Activated CD4-positive, alpha-beta memory T cell treated with anti-CD3 and anti-CD28 coated beads for 36 hours (primary cell): Measurements from ENCODE around the gene HSFX3. TPM values are rescaled to one million over a fixed set of nuclear protein-coding genes. Genes with fewer than 3 reads are reported as not detected.
A peak's percentile ranks its signal among the peaks of the same experiment; 100 is the strongest.
"Not testable (repeated sequence)": the region's sequence is repeated elsewhere in the genome, so short reads cannot be mapped to it uniquely, and the experiment has no call there.

ENCODE experiments used
- CTCF ChIA-PET: fragments of 350-600 bp; sonication (Branson Sonifier 250); formaldehyde crosslinking; loops from one replicate; lab custom pipeline; 2021; ENCODE audit warnings: antibody characterized with exemption, inconsistent platforms; lab: Charles Lee
- POLR2A ChIA-PET: fragments of 350-600 bp; sonication (Branson Sonifier 250); formaldehyde crosslinking; loops from one replicate; lab custom pipeline; 2021; ENCODE audit warnings: antibody characterized with exemption; lab: Charles Lee
- DNase-seq: peaks from one replicate; pipeline ENCODE4 v3.0.0-alpha.2; 2020
- H3K27ac Mint-ChIP-seq: one replicate; pipeline ENCODE4 v1.8.0; 2021; ENCODE audit warnings: mixed read lengths
- H3K27me3 Mint-ChIP-seq: one replicate; pipeline ENCODE4 v1.8.0; 2021; ENCODE audit warnings: mixed read lengths
- H3K36me3 Mint-ChIP-seq: one replicate; pipeline ENCODE4 v1.8.0; 2021; ENCODE audit warnings: mixed read lengths
- H3K4me1 Mint-ChIP-seq: one replicate; pipeline ENCODE4 v1.8.0; 2021; ENCODE audit warnings: low read depth, mixed read lengths
- H3K4me3 Mint-ChIP-seq: one replicate; pipeline ENCODE4 v1.8.0; 2021; ENCODE audit warnings: mild to moderate bottlenecking, mixed read lengths
- H3K9me3 Mint-ChIP-seq: one replicate; pipeline ENCODE4 v1.8.0; 2021; ENCODE audit warnings: mixed read lengths
- intact Hi-C: fragments of 100-400 bp; cut with micrococcal nuclease; formaldehyde crosslinking; loops from one replicate; pipeline ENCODE4 v1.15.1; 2023
- total RNA-seq, 2 experiments: library from RNA; stranded (reverse); gene quantifications; one replicate each; pipeline ENCODE4 v1.2.3, GENCODE V29; 2021

Gene HSFX3
- total RNA-seq, 2 experiments from 2014 or later, result not detected

DNA sequence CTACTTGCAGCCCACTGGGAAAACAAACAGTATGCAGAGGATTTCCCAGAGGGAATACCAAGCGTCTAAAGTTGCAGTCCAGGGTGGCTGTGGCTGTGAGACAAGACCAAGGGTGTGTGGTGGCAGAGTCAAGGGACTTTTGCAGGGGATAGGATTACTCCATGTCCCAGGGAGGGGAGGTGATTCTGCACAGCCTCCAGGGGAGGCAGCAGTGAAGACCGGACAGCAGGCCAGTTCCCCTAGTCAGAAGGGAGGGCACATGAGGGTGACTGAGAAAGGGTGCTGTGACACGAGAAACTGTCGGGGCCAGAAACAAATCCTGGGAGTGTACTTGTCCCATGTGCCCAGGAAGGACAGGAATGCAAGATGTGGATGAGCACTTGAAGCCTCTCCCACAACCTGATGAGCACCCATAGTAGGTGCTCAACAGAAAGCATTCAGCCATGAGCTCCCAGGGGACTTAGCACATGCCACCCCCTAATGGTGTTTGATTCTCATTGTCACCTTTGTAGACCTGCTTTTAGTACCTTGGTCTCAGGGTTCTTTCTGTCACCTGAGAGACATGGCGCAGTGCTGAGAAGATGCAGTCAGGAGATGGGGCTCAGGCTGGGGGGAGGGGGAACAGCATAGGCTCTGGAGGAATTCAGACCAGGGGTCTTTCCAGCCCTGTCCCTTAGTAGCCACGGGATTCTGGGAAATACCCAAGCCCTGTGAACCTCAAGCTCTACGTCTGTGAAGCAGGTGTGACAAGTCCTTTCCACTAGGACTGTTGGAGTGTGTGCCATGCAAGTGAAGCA lies 18.1 kb upstream of the HSFX3 start:
- ChIA-PET CTCF (no interaction called here), POLR2A (no interaction called here)
- H3K4me3 Mint-ChIP-seq, result no peak overlapping the region
- no peak overlapping the region for H3K27ac Mint-ChIP-seq
- DNase-seq, result no peak
- intact Hi-C loops, result no loop called here
- no peaks in the 10 kb centered on the region for H3K36me3 Mint-ChIP-seq
- peaks cover 8% of the 10 kb centered on the region for H3K4me1 Mint-ChIP-seq
- H3K9me3 Mint-ChIP-seq, result no peaks in the 10 kb centered on the region
- peaks cover 2% of the 10 kb centered on the region for H3K27me3 Mint-ChIP-seq

DNA sequence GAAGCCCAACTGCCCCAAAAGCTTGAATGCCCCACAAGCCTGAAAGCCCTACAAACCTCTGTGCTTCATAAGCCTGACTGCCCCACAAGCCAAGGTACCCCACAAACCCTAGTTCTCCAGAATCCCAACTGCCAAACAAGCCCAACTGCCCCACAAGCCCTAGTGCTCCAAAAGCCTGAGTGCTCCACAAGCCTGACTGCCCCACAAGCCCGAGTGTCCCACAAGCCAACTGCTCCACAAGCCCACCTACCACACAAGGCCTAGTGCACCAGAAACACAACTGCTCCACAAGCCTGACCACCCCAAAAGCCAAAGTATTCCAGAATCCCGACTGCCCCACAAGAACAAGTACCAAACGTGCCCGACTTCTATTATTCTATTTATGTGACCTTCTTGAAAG lies 13.6 kb upstream of the HSFX3 start:
- no peak overlapping the region for H3K27ac Mint-ChIP-seq
- intact Hi-C loops, result no loop called here

DNA sequence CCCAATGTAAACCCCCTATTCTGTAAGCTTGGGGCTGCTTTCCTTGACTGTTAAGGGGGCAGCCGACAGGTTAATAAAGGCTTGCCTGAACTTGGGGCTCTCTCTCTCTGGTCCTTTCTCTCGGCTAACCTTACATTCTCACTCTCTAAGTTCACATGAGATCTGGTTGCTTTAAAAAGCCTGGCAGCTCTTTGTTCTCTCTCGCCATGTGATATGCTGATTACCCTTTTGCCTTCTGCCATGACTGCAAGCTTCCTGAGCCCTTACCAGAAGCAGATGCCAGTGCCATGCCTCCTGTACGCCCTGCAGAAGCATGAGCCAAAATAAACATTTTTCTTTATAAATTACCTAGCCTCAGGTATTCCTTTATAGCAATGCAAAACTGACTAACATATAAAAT lies 5.5 kb upstream of the HSFX3 start:
- H3K27ac Mint-ChIP-seq, CTCF ChIA-PET: not testable (repeated sequence)

More for the DNA sequence above, 13.6 kb upstream of the HSFX3 start:
- H3K27me3 Mint-ChIP-seq, result no peaks in the 10 kb centered on the region
- DNase-seq, result no peak
- H3K4me3 Mint-ChIP-seq, result no peak overlapping the region
- no peaks in the 10 kb centered on the region for H3K36me3 Mint-ChIP-seq
- no peaks in the 10 kb centered on the region for H3K4me1 Mint-ChIP-seq
- ChIA-PET POLR2A (no interaction called here), CTCF (no interaction called here)
- no peaks in the 10 kb centered on the region for H3K9me3 Mint-ChIP-seq

DNA sequence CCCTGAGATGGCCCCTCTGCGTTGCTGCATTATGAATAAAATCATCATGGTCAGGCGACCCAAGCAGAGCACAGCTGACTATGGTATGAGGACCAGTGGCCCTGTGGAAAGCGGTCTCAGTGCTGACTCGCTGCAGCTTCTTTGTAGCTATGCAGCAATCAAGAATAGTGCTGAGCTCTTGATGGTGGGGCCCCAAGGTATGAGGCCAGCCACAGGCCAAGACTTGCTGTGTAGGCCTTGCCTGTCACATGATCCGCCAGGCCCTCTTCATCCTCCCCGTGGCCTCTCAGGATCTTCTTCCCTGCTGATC lies 2.2 kb upstream of the HSFX3 start:
- intact Hi-C loops, H3K36me3 Mint-ChIP-seq, H3K4me3 Mint-ChIP-seq, H3K27me3 Mint-ChIP-seq, H3K9me3 Mint-ChIP-seq, CTCF ChIA-PET, H3K27ac Mint-ChIP-seq, H3K4me1 Mint-ChIP-seq, POLR2A ChIA-PET, DNase-seq: not testable (repeated sequence)

More for the DNA sequence above, 5.5 kb upstream of the HSFX3 start:
- H3K4me3 Mint-ChIP-seq, H3K27me3 Mint-ChIP-seq, H3K4me1 Mint-ChIP-seq, H3K9me3 Mint-ChIP-seq, H3K36me3 Mint-ChIP-seq, DNase-seq, POLR2A ChIA-PET, intact Hi-C loops: not testable (repeated sequence)

DNA sequence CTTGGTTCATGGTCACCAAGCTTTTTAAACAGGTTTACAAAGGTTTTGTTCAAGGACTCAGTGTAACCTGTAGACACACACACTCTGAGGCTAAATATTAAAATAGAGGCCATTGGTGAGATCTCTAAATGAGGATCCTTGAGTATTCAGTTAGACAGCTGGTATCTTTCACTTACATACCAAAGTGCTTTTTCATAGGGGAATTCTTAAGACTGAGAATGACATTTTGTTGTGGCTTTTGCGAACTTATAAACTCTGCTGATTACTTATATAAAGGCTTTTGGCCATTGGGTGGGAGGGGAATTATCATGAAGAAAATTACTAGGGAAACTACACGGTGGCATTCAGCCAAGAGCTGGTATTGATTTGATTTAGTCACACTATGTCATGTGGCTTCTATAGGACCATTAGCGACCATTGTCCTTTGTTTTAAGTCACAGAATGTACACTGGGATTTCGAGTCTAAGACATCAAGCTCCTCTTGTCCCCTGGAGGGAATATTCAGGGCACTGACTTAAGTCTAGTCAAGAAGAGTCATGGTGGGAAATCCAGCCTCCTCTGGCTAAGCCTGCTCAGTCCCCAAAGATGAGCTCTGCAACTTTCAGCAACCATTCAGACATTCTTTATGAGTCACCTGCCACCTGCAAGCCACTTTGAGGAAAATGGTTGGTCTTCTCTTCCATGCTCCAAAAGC lies 1.7 kb upstream of the HSFX3 start:
- H3K36me3 Mint-ChIP-seq, POLR2A ChIA-PET, H3K27me3 Mint-ChIP-seq, H3K4me1 Mint-ChIP-seq, H3K27ac Mint-ChIP-seq, CTCF ChIA-PET, intact Hi-C loops, H3K4me3 Mint-ChIP-seq, H3K9me3 Mint-ChIP-seq, DNase-seq: not testable (repeated sequence)

DNA sequence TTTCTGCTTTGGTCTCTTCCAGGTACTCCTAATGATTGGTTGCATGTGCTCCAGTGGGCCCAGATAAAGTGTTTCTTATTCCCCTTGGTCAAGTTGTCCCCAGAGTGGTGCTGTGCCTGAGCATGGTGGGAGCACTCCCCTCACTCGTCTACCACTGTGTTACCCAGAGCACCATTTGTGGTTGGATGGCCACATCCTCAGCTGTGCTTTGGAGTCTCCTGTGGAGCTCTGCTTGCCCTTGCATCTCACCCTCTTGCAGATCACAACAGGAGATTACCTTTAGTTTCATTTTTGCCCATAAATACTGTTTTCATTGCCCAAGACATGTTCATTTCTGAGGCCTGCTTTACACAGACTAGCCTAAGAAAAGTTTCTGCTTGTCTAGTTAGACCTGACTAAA lies 730 bp upstream of the HSFX3 start:
- intact Hi-C loops, H3K27ac Mint-ChIP-seq, H3K4me1 Mint-ChIP-seq, H3K27me3 Mint-ChIP-seq, DNase-seq, H3K36me3 Mint-ChIP-seq, POLR2A ChIA-PET, H3K9me3 Mint-ChIP-seq, CTCF ChIA-PET, H3K4me3 Mint-ChIP-seq: not testable (repeated sequence)

DNA sequence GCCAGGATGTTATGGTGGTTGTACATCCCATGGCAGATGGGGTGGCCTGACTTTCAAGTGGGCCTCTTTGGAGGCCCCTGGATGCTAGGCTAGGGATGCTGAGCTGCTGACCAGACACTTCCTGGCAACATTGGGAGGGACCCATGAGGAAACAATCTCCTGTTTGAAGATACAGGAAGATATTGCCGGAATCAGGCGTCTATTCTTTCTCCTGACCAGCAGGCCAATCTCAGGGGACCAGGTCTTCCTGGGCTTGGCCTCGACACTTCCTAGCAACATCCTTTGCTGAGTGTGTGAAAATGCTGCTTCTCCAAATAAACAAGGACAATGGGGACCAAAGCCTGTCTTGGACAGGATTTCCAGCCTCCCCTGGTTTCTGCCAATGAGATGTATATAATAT lies 1.9 kb downstream of the HSFX3 start:
- POLR2A ChIA-PET, H3K27me3 Mint-ChIP-seq, intact Hi-C loops, H3K4me1 Mint-ChIP-seq, H3K4me3 Mint-ChIP-seq, H3K9me3 Mint-ChIP-seq, H3K27ac Mint-ChIP-seq, H3K36me3 Mint-ChIP-seq, DNase-seq, CTCF ChIA-PET: not testable (repeated sequence)

DNA sequence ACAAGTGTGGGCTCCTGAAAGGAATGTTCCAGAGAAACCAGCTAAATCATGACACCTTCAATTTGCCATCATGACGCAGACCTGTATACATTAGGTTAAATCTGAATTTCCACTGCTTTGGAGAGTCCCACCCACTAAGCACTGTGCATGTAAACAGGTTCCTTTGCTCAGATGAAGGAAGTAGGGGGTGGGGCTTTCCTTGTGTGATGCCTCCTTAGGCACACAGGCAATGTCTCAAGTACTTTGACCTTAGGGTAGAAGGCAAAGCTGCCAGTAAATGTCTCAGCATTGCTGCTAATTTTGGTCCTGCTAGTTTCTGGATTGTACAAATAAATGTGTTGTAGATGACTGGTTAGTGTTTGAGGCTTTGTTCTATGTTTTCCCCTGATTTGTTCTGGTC lies 2.8 kb downstream of the HSFX3 start:
- peak overlapping the region; percentile 18 for H3K27ac Mint-ChIP-seq
- not testable (repeated sequence) for H3K36me3 Mint-ChIP-seq

DNA sequence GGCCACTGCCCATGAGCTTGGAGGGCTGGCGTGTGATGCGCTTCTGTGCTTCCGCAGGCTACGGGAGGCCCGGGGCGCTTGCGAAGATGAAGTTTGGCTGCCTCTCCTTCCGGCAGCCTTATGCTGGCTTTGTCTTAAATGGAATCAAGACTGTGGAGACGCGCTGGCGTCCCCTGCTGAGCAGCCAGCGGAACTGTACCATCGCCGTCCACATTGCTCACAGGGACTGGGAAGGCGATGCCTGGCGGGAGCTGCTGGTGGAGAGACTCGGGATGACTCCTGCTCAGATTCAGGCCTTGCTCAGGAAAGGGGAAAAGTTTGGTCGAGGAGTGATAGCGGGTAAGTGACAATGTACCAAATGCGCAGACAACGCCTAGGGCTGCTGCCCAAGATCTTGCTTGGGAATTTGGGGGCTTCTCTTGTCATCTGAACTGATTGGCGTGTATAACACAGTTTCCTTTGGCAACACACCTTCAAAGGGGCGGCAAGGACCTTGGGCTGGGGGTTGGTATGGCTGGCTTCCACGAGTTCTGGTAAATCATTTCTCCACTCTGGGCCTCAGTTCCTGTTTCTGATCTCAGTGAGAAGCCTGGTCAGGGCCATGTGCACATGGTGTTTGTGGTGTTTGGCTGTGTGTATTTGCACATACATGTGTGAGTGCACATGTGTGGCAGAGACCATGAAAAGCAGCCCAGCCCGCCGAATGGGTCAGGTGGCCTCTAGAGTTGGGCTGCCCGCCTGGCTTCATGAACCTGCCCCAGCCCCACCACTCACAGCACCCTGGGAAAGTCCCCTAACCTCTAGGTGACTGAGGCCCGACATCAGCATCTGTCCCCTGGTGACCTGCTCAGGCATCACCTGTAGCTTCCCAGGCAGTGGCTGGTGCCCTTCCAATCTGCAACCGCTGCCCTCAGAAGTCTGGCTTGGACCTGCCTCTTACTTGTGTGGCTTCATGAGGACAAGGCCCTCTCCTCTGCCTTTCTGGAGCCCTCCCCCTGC lies 3.9 kb downstream of the HSFX3 start:
- H3K27me3 Mint-ChIP-seq, H3K27ac Mint-ChIP-seq, intact Hi-C loops, POLR2A ChIA-PET, H3K9me3 Mint-ChIP-seq, H3K4me1 Mint-ChIP-seq, H3K4me3 Mint-ChIP-seq, H3K36me3 Mint-ChIP-seq, CTCF ChIA-PET: not testable (repeated sequence)
- DNase-seq, result peak; percentile 27

More for the DNA sequence above, 2.8 kb downstream of the HSFX3 start:
- H3K4me1 Mint-ChIP-seq, CTCF ChIA-PET, POLR2A ChIA-PET, H3K27me3 Mint-ChIP-seq, intact Hi-C loops, H3K4me3 Mint-ChIP-seq, H3K9me3 Mint-ChIP-seq, DNase-seq: not testable (repeated sequence)

DNA sequence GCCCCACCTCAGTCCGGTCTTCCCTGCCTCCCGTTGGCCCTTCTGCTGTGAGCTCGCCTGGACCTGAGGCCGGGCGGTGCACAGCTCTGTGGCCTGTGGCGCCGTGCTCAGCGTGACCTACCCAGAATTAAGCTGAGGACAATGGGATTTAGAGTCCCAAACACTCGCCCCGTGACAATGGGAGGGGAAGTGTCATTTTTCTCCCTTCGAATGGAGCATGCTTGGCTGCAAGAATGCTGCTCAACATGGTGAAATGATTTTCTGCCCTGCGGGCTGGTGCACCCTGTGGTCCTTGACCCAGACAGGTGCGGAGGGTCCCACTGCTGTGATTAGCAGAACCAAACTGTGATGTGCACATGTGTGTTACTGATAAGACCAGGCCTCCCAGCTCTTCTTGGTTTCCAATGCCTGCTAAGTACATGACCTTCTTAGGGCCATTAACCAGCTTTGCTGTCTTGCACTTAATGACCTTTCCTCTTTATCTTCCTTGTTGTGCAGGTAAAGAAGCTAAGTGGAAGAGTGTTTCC lies 8.1 kb downstream of the HSFX3 start:
- ChIA-PET CTCF (interaction anchor here (0.6 to 1.1 kb wide), 3 partner anchors 11 to 29 kb away, joined by 3 to 4 read pairs (median 3); no protein-coding TSS in a partner anchor), POLR2A (interaction anchor here (2.2 to 3.6 kb wide), 2 partner anchors 37 to 397 kb away, joined by 5 to 31 read pairs; partner anchors contain the start of genes EOLA2 and IDS)
- Mint-ChIP-seq H3K9me3 (no peaks in the 10 kb centered on the region), H3K4me1 (peaks cover 3% of the 10 kb centered on the region), H3K4me3 (peak overlapping the region; percentile 86), H3K36me3 (no peaks in the 10 kb centered on the region), H3K27me3 (no peaks in the 10 kb centered on the region), H3K27ac (peak overlapping the region; percentile 98)
- intact Hi-C loops, result no loop called here
- DNase-seq, result no peak

DNA sequence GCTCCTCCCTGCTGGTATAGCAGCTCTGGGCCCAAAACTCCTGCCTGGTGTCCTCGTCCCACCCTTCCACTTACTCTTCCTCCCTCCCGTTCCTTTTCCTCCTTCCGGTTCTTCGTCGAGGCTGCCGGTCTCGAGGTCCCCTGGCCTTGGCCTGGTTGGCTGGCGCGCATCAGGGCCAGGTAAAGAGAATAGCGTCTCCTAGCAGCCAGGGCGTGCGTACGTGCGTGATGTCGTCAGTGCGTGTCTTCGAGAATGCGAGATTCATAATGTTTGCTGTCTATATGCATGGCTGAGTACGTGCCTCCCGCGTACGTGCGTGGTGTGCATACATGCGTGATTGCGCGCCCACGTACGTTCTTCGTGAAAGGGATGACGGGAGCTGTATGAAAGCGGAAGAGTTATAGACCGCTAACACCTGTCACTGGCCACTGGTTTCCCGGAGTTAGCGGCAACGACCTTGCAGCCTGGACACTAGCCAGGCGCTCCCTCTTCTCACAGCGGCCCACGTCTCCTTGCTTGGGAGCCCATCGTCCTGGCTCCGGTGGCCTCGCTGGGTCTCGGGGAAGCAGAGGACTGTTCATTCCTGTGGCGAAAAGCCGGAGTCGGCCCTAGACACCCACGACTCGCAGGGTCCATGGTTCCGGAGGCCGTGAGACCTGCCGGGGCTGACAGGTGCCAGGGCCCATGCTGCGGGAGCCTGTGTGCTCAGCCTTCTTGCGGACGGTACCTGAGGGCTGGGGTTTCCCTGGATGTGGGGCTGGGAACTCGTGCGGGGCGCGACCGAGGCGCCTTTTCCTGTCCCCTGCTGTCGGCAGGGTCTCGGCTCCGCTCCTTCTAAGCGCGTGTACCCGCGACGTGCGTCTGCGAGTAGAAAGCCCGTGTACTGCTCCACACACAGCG lies 8.9 kb downstream of the HSFX3 start, which contains the start of gene EOLA1:
EOLA1 (plus strand) TSS at position 392 of the 900 bp plus-strand sequence. CDS start 4,619 bp downstream, outside the sequence.
- no peaks in the 10 kb centered on the region for H3K9me3 Mint-ChIP-seq
- H3K27me3 Mint-ChIP-seq, result no peaks in the 10 kb centered on the region

More for the DNA sequence above, 8.9 kb downstream of the HSFX3 start, which contains the start of gene EOLA1:
- ChIA-PET CTCF (interaction anchor here (0.6 to 2.6 kb wide), 9 partner anchors 10 to 107 kb away, joined by 3 to 16 read pairs (median 3); partner anchors contain the start of gene IDS), POLR2A (interaction anchor here (0.6 to 3.6 kb wide), 6 partner anchors 12 to 398 kb away, joined by 3 to 31 read pairs (median 4); partner anchors contain the start of genes EOLA2 and IDS)
- Mint-ChIP-seq H3K36me3 (no peaks in the 10 kb centered on the region), H3K27ac (peak within 1 kb of the TSS; percentile 98), H3K4me3 (peak within 1 kb of the TSS; percentile 86), H3K4me1 (peaks cover 3% of the 10 kb centered on the region)
- DNase-seq, result peak; percentile 93
- intact Hi-C loops, result loop anchor here (1.0 kb wide), 1 partner anchor 37 kb away; no protein-coding TSS in a partner anchor
